T-cell (primary cell): ENCODE data around the gene RBM28. TPM values are rescaled to one million over a fixed set of nuclear protein-coding genes. Genes with fewer than 3 reads are reported as not detected.

Experiments used
- ATAC-seq, 4 experiments: fragments of 200-7000 bp in 3 of 4; fragments of 150-1000 bp in 1 of 4; cut with Tn5 transposase; replicated peaks in 1 of 4; 1 replicate in 3 of 4; 2 replicates in 1 of 4; pipeline ENCODE4 v1.10.0; 2021; ENCODE audit warnings: moderate library complexity in 3 of 4, mild to moderate bottlenecking in 2 of 4, moderate number of reproducible peaks in 1 of 4
- CTCF ChIA-PET, 2 donors: fragments of 300-600 bp; sonication (Branson Sonifier 250); formaldehyde crosslinking; loops; one replicate each; lab custom pipeline; 2022; ENCODE audit warnings: antibody characterized with exemption in 2 of 2; lab: Charles Lee
- POLR2A ChIA-PET, 2 donors: fragments of 300-600 bp; sonication (Branson Sonifier 250); formaldehyde crosslinking; loops; one replicate each; lab custom pipeline; 2022; ENCODE audit warnings: antibody characterized with exemption in 2 of 2; lab: Charles Lee
- DNase-seq, 35 experiments: peaks; one replicate each; pipeline versions ENCODE4 v3.0.0 to v3.0.0-alpha.2; 2013 to 2023
- H3K27ac ChIP-seq: one replicate; pipeline ENCODE4 v1.5.1; 2013; ENCODE audit warnings: low read length
- H3K27me3 ChIP-seq, 2 experiments: replicated peaks in 1 of 2; 1 replicate in 1 of 2; 2 replicates in 1 of 2; pipeline versions ENCODE4 v1.6.1 to v1.7.0; 2013; ENCODE audit warnings: low read length in 1 of 2, mixed read lengths in 1 of 2; ENCODE audit not compliant: control insufficient read depth in 2 of 2, insufficient read depth in 2 of 2; ENCODE audit errors: extremely low read depth in 1 of 2
- H3K36me3 ChIP-seq, 2 donors: 1 replicate in 1 of 2; 2 replicates in 1 of 2; pipeline versions ENCODE4 v1.6.1 to v1.7.0; 2013; ENCODE audit warnings: low read length in 1 of 2; ENCODE audit not compliant: control insufficient read depth in 2 of 2, insufficient read depth in 1 of 2; ENCODE audit errors: extremely low read depth in 1 of 2
- H3K4me1 ChIP-seq, 2 experiments: 1 replicate in 1 of 2; 2 replicates in 1 of 2; pipeline versions ENCODE4 v1.6.1 to v1.7.0; 2013; ENCODE audit warnings: low read length in 2 of 2, mixed read lengths in 1 of 2; ENCODE audit not compliant: insufficient read depth in 2 of 2, control insufficient read depth in 1 of 2; ENCODE audit errors: extremely low read depth in 1 of 2
- H3K4me3 ChIP-seq, 2 donors: 1 replicate in 1 of 2; 2 replicates in 1 of 2; pipeline versions ENCODE4 v1.5.1 to v1.7.0; 2013; ENCODE audit warnings: mild to moderate bottlenecking in 2 of 2, low read length in 1 of 2, moderate library complexity in 1 of 2; ENCODE audit not compliant: control insufficient read depth in 1 of 2; ENCODE audit errors: extremely low read depth in 1 of 2
- H3K9me3 ChIP-seq: 2 replicates; pipeline ENCODE4 v1.7.0; 2013
- H3K27ac Mint-ChIP-seq, 2 donors: one replicate each; pipeline ENCODE4 v1.8.0; 2020 to 2021; ENCODE audit warnings: mild to moderate bottlenecking in 2 of 2, mixed read lengths in 2 of 2
- H3K27me3 Mint-ChIP-seq, 2 donors: one replicate each; pipeline ENCODE4 v1.8.0; 2021 to 2022; ENCODE audit warnings: mixed read lengths in 2 of 2
- H3K36me3 Mint-ChIP-seq: one replicate; pipeline ENCODE4 v1.8.0; 2021; ENCODE audit warnings: mixed read lengths
- H3K4me1 Mint-ChIP-seq, 3 donors: one replicate each; pipeline ENCODE4 v1.8.0; 2020 to 2022; ENCODE audit warnings: mixed read lengths in 3 of 3, mild to moderate bottlenecking in 1 of 3
- H3K4me3 Mint-ChIP-seq, 3 donors: one replicate each; pipeline ENCODE4 v1.8.0; 2020 to 2022; ENCODE audit warnings: mild to moderate bottlenecking in 3 of 3, mixed read lengths in 3 of 3, moderate library complexity in 3 of 3
- H3K9me3 Mint-ChIP-seq, 3 donors: one replicate each; pipeline ENCODE4 v1.8.0; 2020 to 2022; ENCODE audit warnings: mixed read lengths in 3 of 3
- WGBS: methylation state at CpG from one replicate; pipeline ENCODE4 v1.1.5; 2013; ENCODE audit warnings: missing lambda C conversion rate; ENCODE audit not compliant: insufficient coverage; 5-methylcytosine and 5-hydroxymethylcytosine counted together
- total RNA-seq, 35 experiments: library from RNA in 6 of 35; stranded (reverse) in 6 of 35; fragments of 120-200 nt in 1 of 35; gene quantifications; one replicate each; pipeline versions ENCODE4 v1.2.1 to v1.2.4 and lab custom pipeline; 2013 to 2026

RBM28 gene
- total RNA-seq, 5 donors from 2014 or later (not counting 1 experiment from before 2014, with no cell fraction given), result 27.3 to 54.3 (median 41.9) TPM

GRCh38 chr7:128259131-128260061, 84.3 kb downstream of the RBM28 start:
- H3K4me3 ChIP-seq, result no peak overlapping the region
- peaks cover 0 to 15% of the 10 kb centered on the region in 2 experiments for H3K27me3 ChIP-seq
- H3K36me3 Mint-ChIP-seq, result no peaks in the 10 kb centered on the region
- ATAC-seq (no peak), DNase-seq (no peak)
- no peak overlapping the region for H3K4me3 Mint-ChIP-seq
- no peaks in the 10 kb centered on the region for H3K9me3 ChIP-seq
- H3K27ac ChIP-seq, result no peak overlapping the region
- H3K4me1 Mint-ChIP-seq, result no peaks in the 10 kb centered on the region
- POLR2A ChIA-PET, result no interaction called here
- H3K27me3 Mint-ChIP-seq, result peaks cover 3 to 4% of the 10 kb centered on the region in 2 donors
- H3K36me3 ChIP-seq, result no peaks in the 10 kb centered on the region
- CTCF ChIA-PET, result interaction anchor here in 1 of 2 donors (0.6 kb wide), 1 partner anchor 162 kb away, joined by 3 read pairs; no protein-coding TSS in a partner anchor
- no peak overlapping the region for H3K27ac Mint-ChIP-seq
- no peaks in the 10 kb centered on the region for H3K4me1 ChIP-seq
- no peaks in the 10 kb centered on the region for H3K9me3 Mint-ChIP-seq
- WGBS, result 76% methylated on average over 5 of the region's 11 CpGs

GRCh38 chr7:128257458-128257857, 86.2 kb downstream of the RBM28 start:
- ChIA-PET CTCF (no interaction called here), POLR2A (interaction anchor here in 1 of 2 donors (0.8 kb wide), 1 partner anchor 580 kb away, joined by 5 read pairs; no protein-coding TSS in a partner anchor)
- Mint-ChIP-seq H3K36me3 (no peaks in the 10 kb centered on the region), H3K4me1 (no peaks in the 10 kb centered on the region), H3K27me3 (peaks cover 3 to 4% of the 10 kb centered on the region in 2 donors), H3K27ac (no peak overlapping the region), H3K9me3 (no peaks in the 10 kb centered on the region), H3K4me3 (no peak overlapping the region)
- no peak for ATAC-seq
- H3K9me3 ChIP-seq, result no peaks in the 10 kb centered on the region
- no peaks in the 10 kb centered on the region for H3K36me3 ChIP-seq
- H3K4me1 ChIP-seq, result no peaks in the 10 kb centered on the region
- WGBS, result 92% methylated on average over 6 of the region's 14 CpGs
- no peak for DNase-seq
- peaks cover 0 to 21% of the 10 kb centered on the region in 2 experiments for H3K27me3 ChIP-seq
- no peak overlapping the region for H3K27ac ChIP-seq
- H3K4me3 ChIP-seq, result no peak overlapping the region

GRCh38 chr7:128255271-128255670, 88.4 kb downstream of the RBM28 start:
- no peaks in the 10 kb centered on the region for H3K36me3 Mint-ChIP-seq
- H3K4me1 Mint-ChIP-seq, result no peaks in the 10 kb centered on the region
- ChIA-PET CTCF (no interaction called here), POLR2A (no interaction called here)
- H3K36me3 ChIP-seq, result no peaks in the 10 kb centered on the region
- H3K27ac Mint-ChIP-seq, result no peak overlapping the region
- no peak overlapping the region for H3K4me3 ChIP-seq
- H3K9me3 Mint-ChIP-seq, result no peaks in the 10 kb centered on the region
- no peak for DNase-seq
- WGBS, result 52% methylated on average over 2 of the region's 2 CpGs
- H3K4me1 ChIP-seq, result no peaks in the 10 kb centered on the region
- H3K9me3 ChIP-seq, result no peaks in the 10 kb centered on the region
- H3K4me3 Mint-ChIP-seq, result no peak overlapping the region
- peaks cover 7 to 10% of the 10 kb centered on the region in 2 donors for H3K27me3 Mint-ChIP-seq
- H3K27me3 ChIP-seq, result peaks cover 0 to 17% of the 10 kb centered on the region in 2 experiments
- H3K27ac ChIP-seq, result no peak overlapping the region
- ATAC-seq, result no peak

DNA sequence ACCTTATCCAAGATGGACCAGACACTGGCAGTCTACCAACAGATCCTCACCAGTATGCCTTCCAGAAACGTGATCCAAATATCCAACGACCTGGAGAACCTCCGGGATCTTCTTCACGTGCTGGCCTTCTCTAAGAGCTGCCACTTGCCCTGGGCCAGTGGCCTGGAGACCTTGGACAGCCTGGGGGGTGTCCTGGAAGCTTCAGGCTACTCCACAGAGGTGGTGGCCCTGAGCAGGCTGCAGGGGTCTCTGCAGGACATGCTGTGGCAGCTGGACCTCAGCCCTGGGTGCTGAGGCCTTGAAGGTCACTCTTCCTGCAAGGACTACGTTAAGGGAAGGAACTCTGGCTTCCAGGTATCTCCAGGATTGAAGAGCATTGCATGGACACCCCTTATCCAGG, 89.2 kb downstream of the RBM28 start:
- CTCF ChIA-PET, result no interaction called here
- H3K4me3 Mint-ChIP-seq, result no peak overlapping the region
- POLR2A ChIA-PET, result no interaction called here
- peaks cover 0 to 17% of the 10 kb centered on the region in 2 experiments for H3K27me3 ChIP-seq
- peaks cover 7 to 10% of the 10 kb centered on the region in 2 donors for H3K27me3 Mint-ChIP-seq
- H3K4me1 Mint-ChIP-seq, result no peaks in the 10 kb centered on the region
- no peak overlapping the region for H3K27ac Mint-ChIP-seq
- H3K4me3 ChIP-seq, result no peak overlapping the region
- no peaks in the 10 kb centered on the region for H3K9me3 Mint-ChIP-seq
- H3K4me1 ChIP-seq, result no peaks in the 10 kb centered on the region
- no peaks in the 10 kb centered on the region for H3K9me3 ChIP-seq
- no peak for ATAC-seq
- 65% methylated on average over 5 of the region's 5 CpGs for WGBS
- no peaks in the 10 kb centered on the region for H3K36me3 ChIP-seq
- DNase-seq, result no peak
- no peak overlapping the region for H3K27ac ChIP-seq
- no peaks in the 10 kb centered on the region for H3K36me3 Mint-ChIP-seq

GRCh38 chr7:128253701-128254100, 90.0 kb downstream of the RBM28 start:
- no peak overlapping the region for H3K4me3 Mint-ChIP-seq
- Histone ChIP-seq H3K36me3 (no peaks in the 10 kb centered on the region), H3K4me1 (no peaks in the 10 kb centered on the region), H3K27ac (no peak overlapping the region), H3K9me3 (no peaks in the 10 kb centered on the region), H3K4me3 (no peak overlapping the region), H3K27me3 (peaks cover 0 to 17% of the 10 kb centered on the region in 2 experiments)
- ChIA-PET POLR2A (no interaction called here), CTCF (no interaction called here)
- H3K27ac Mint-ChIP-seq, result no peak overlapping the region
- H3K27me3 Mint-ChIP-seq, result peaks cover 6 to 13% of the 10 kb centered on the region in 2 donors
- no peaks in the 10 kb centered on the region for H3K4me1 Mint-ChIP-seq
- H3K36me3 Mint-ChIP-seq, result no peaks in the 10 kb centered on the region
- H3K9me3 Mint-ChIP-seq, result no peaks in the 10 kb centered on the region
- 86% methylated on average over 4 of the region's 8 CpGs for WGBS
- DNase-seq (no peak), ATAC-seq (no peak)

DNA sequence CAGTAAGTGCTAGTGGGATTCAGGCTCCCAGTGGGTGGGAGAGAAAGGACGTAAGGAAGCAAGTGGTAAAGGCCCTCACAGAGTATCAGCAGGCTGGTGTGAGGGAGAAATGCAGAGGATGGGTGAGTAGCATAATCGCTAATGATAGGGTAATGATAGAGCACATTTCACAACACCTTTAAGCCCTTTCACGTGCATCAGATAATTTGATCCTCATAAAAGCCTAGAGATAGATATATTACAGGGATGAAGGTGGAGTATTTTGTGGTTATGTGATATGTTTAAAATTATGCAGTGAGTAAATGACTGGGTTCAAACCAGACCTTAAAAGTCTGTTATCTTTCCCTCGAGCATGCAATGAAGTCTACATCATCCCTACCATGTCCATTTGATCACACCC, 92.4 kb downstream of the RBM28 start:
- no peak overlapping the region for H3K27ac Mint-ChIP-seq
- ChIA-PET POLR2A (no interaction called here), CTCF (no interaction called here)
- Histone ChIP-seq H3K27ac (no peak overlapping the region), H3K27me3 (peaks cover 0 to 19% of the 10 kb centered on the region in 2 experiments), H3K36me3 (no peaks in the 10 kb centered on the region), H3K4me1 (no peaks in the 10 kb centered on the region), H3K4me3 (no peak overlapping the region), H3K9me3 (no peaks in the 10 kb centered on the region)
- no peak overlapping the region for H3K4me3 Mint-ChIP-seq
- no peaks in the 10 kb centered on the region for H3K4me1 Mint-ChIP-seq
- no peak for ATAC-seq
- H3K36me3 Mint-ChIP-seq, result no peaks in the 10 kb centered on the region
- H3K9me3 Mint-ChIP-seq, result no peaks in the 10 kb centered on the region
- no peak for DNase-seq
- peaks cover 12 to 13% of the 10 kb centered on the region in 2 donors for H3K27me3 Mint-ChIP-seq
- 80% methylated on average over 1 of the region's 4 CpGs for WGBS
